DND-41 (cell line): Measurements from ENCODE around the gene GSC2.

Experiments
- ATAC-seq: fragments of 200-7000 bp; cut with Tn5 transposase; 3 replicates; pipeline ENCODE4 v1.9.1; 2021; ENCODE audit warnings: low read depth; ENCODE audit not compliant: insufficient read depth
- DNase-seq: peaks from one replicate; pipeline ENCODE4 v3.0.0-alpha.2; 2020
- H2AFZ ChIP-seq: 2 replicates; pipeline ENCODE4 v1.6.0; 2012; ENCODE audit warnings: low read depth, low read length
- H3K27ac ChIP-seq: 2 replicates; pipeline ENCODE4 v1.5.1; 2012; ENCODE audit warnings: low read length, inconsistent platforms
- H3K27me3 ChIP-seq: fragments of 200-600 bp; sonication (generic); 2 replicates; pipeline ENCODE4 v1.6.0; 2012; ENCODE audit warnings: low read length, mild to moderate bottlenecking, inconsistent platforms; ENCODE audit not compliant: insufficient read depth, poor library complexity
- H3K36me3 ChIP-seq: 2 replicates; pipeline ENCODE4 v1.5.1; 2012; ENCODE audit warnings: low read length, inconsistent platforms; ENCODE audit not compliant: insufficient read depth
- H3K4me1 ChIP-seq: 2 replicates; pipeline ENCODE4 v1.5.1; 2012; ENCODE audit warnings: mild to moderate bottlenecking, low read length; ENCODE audit not compliant: insufficient read depth
- H3K4me2 ChIP-seq: 2 replicates; pipeline ENCODE4 v1.6.0; 2012; ENCODE audit warnings: mild to moderate bottlenecking, moderate library complexity, low read length, inconsistent platforms; ENCODE audit not compliant: insufficient read depth
- H3K4me3 ChIP-seq, 2 experiments: fragments of 200-600 bp in 1 of 2; shearing (Covaris generic) in 1 of 2; 2 replicates each; pipeline ENCODE4 v1.5.1; 2012 to 2016; ENCODE audit warnings: inconsistent platforms in 2 of 2, low read length in 2 of 2, mild to moderate bottlenecking in 2 of 2, low read depth in 1 of 2, moderate library complexity in 1 of 2
- H3K79me2 ChIP-seq: 2 replicates; pipeline ENCODE4 v1.6.0; 2012; ENCODE audit warnings: low read length, inconsistent platforms; ENCODE audit not compliant: insufficient read depth
- H3K9ac ChIP-seq: 2 replicates; pipeline ENCODE4 v1.6.0; 2012; ENCODE audit warnings: low read depth, mild to moderate bottlenecking, inconsistent platforms, low read length, moderate library complexity
- H3K9me3 ChIP-seq: 2 replicates; pipeline ENCODE4 v1.5.1; 2012; ENCODE audit warnings: low read length, moderate library complexity, mild to moderate bottlenecking, inconsistent platforms; ENCODE audit not compliant: insufficient read depth, severe bottlenecking
- H4K20me1 ChIP-seq: 2 replicates; pipeline ENCODE4 v1.6.0; 2012; ENCODE audit warnings: low read length; ENCODE audit not compliant: insufficient read depth
- CTCF ChIP-seq: IDR thresholded peaks from 2 replicates; pipeline ENCODE4 v1.5.1; 2012; ENCODE audit warnings: borderline replicate concordance, low read length, moderate library complexity, mild to moderate bottlenecking; ENCODE audit not compliant: poor library complexity, severe bottlenecking; ENCODE audit errors: extremely low read depth
- EZH2 ChIP-seq: IDR thresholded peaks from 3 replicates; pipeline ENCODE4 v1.6.1; 2012; ENCODE audit warnings: borderline replicate concordance, low read depth, mild to moderate bottlenecking, moderate library complexity, low read length, inconsistent platforms; ENCODE audit not compliant: severe bottlenecking

The GSC2 gene

GRCh38 chr22:19149991-19150390 is at the start of gene GSC2:
TSS of gene GSC2 (minus strand) at chr22:19150292. CDS start at chr22:19150283, 9 bp downstream.
- H2AFZ ChIP-seq: no peak within 1 kb of the TSS
- H3K9me3 ChIP-seq: no peaks in the 10 kb centered on the region
- no peak within 1 kb of the TSS for H3K4me2 ChIP-seq
- ATAC-seq (no peak), DNase-seq (no peak)
- no peaks in the 10 kb centered on the region for H4K20me1 ChIP-seq
- H3K27me3 ChIP-seq: no peaks in the 10 kb centered on the region
- H3K27ac ChIP-seq: no peak within 1 kb of the TSS
- no peaks in the 10 kb centered on the region for H3K36me3 ChIP-seq
- H3K4me1 ChIP-seq: peaks cover 2% of the 10 kb centered on the region
- no peak within 1 kb of the TSS for H3K9ac ChIP-seq
- H3K79me2 ChIP-seq: no peaks in the 10 kb centered on the region
- no peak within 1 kb of the TSS for H3K4me3 ChIP-seq
- no peak for TF ChIP-seq EZH2
- no peak for TF ChIP-seq CTCF

- DNase-seq: no peak
- Histone ChIP-seq H3K9me3 (no peaks in the 10 kb centered on the region), H3K36me3 (no peaks in the 10 kb centered on the region), H3K79me2 (no peaks in the 10 kb centered on the region), H3K27me3 (no peaks in the 10 kb centered on the region), H3K4me1 (no peaks in the 10 kb centered on the region), H4K20me1 (no peaks in the 10 kb centered on the region), H3K4me2 (no peak overlapping the region), H2AFZ (no peak overlapping the region), H3K4me3 (no peak overlapping the region), H3K9ac (no peak overlapping the region), H3K27ac (no peak overlapping the region)
- TF ChIP-seq EZH2 (no peak), CTCF (no peak)
- no peak for ATAC-seq
Measured at GRCh38 chr22:19199479-19199878, 49.4 kb upstream of the GSC2 start.

GRCh38 chr22:19197997-19198865 is 48.1 kb upstream of the GSC2 start:
- H3K4me3 ChIP-seq: no peak overlapping the region
- DNase-seq: no peak
- ATAC-seq: no peak

More at GRCh38 chr22:19197997-19198865, 48.1 kb upstream of the GSC2 start:
- no peaks in the 10 kb centered on the region for H3K4me1 ChIP-seq
- H3K27ac ChIP-seq: no peak overlapping the region
- H2AFZ ChIP-seq: no peak overlapping the region
- TF ChIP-seq CTCF (no peak), EZH2 (no peak)
- no peaks in the 10 kb centered on the region for H3K79me2 ChIP-seq
- H3K9me3 ChIP-seq: no peaks in the 10 kb centered on the region
- no peaks in the 10 kb centered on the region for H4K20me1 ChIP-seq
- no peak overlapping the region for H3K4me2 ChIP-seq
- no peak overlapping the region for H3K9ac ChIP-seq
- H3K27me3 ChIP-seq: no peaks in the 10 kb centered on the region
- H3K36me3 ChIP-seq: no peaks in the 10 kb centered on the region
